Measurements from ENCODE around the gene GALNT17.

The GALNT17 gene

GRCh38 chr7:71691538-71691937 lies 559.6 kb downstream of the GALNT17 start:
- Histone ChIP-seq H3K4me1 (ENCODE audit: low read length) (no peaks in the 10 kb centered on the region), H3K27me3 (ENCODE audit: low read depth, low read length) (no peaks in the 10 kb centered on the region), H3K79me2 (ENCODE audit: low read length) (no peaks in the 10 kb centered on the region), H3K4me2 (ENCODE audit: low read length) (no peak overlapping the region), H2AFZ (ENCODE audit: low read depth, low read length) (no peak overlapping the region), H4K20me1 (ENCODE audit: insufficient read depth, low read length) (no peaks in the 10 kb centered on the region), H3K9ac (ENCODE audit: low read length) (no peak overlapping the region), H3K9me3 (ENCODE audit: insufficient read depth, low read length) (no peaks in the 10 kb centered on the region), H3K27ac (ENCODE audit: low read length) (no peak overlapping the region), H3K4me3 (ENCODE audit: low read length) (no peak overlapping the region), H3K36me3 (replicated peaks; ENCODE audit: low read depth, low read length) (no peaks in the 10 kb centered on the region)
- TF ChIP-seq CTCF (IDR thresholded peaks at IDR 0.05; ENCODE audit: low read depth, low read length), result no peak
- TF ChIP-seq EZH2phosphoT487 (IDR thresholded peaks at IDR 0.05; ENCODE audit: low read depth), result no peak

- no peak overlapping the region for H3K4me3 ChIP-seq (ENCODE audit: low read length)
- H3K36me3 ChIP-seq (replicated peaks; ENCODE audit: low read depth, low read length), result no peaks in the 10 kb centered on the region
- H4K20me1 ChIP-seq (ENCODE audit: insufficient read depth, low read length), result no peaks in the 10 kb centered on the region
- H3K4me1 ChIP-seq (ENCODE audit: low read length), result no peaks in the 10 kb centered on the region
- no peak overlapping the region for H3K4me2 ChIP-seq (ENCODE audit: low read length)
- no peak overlapping the region for H2AFZ ChIP-seq (ENCODE audit: low read depth, low read length)
- no peaks in the 10 kb centered on the region for H3K9me3 ChIP-seq (ENCODE audit: insufficient read depth, low read length)
- no peak overlapping the region for H3K27ac ChIP-seq (ENCODE audit: low read length)
- no peak overlapping the region for H3K9ac ChIP-seq (ENCODE audit: low read length)
- no peaks in the 10 kb centered on the region for H3K79me2 ChIP-seq (ENCODE audit: low read length)
- H3K27me3 ChIP-seq (ENCODE audit: low read depth, low read length), result no peaks in the 10 kb centered on the region
- TF ChIP-seq CTCF (IDR thresholded peaks at IDR 0.05; ENCODE audit: low read depth, low read length), result no peak
- TF ChIP-seq EZH2phosphoT487 (IDR thresholded peaks at IDR 0.05; ENCODE audit: low read depth), result no peak
These were observed 562.7 kb downstream of the GALNT17 start for GRCh38 chr7:71694665-71695064.

- no peaks in the 10 kb centered on the region for H4K20me1 ChIP-seq (ENCODE audit: insufficient read depth, low read length)
- no peak overlapping the region for H3K4me3 ChIP-seq (ENCODE audit: low read length)
- TF ChIP-seq EZH2phosphoT487 (IDR thresholded peaks at IDR 0.05; ENCODE audit: low read depth) (no peak), CTCF (IDR thresholded peaks at IDR 0.05; ENCODE audit: low read depth, low read length) (no peak)
- H3K27me3 ChIP-seq (ENCODE audit: low read depth, low read length), result no peaks in the 10 kb centered on the region
- H3K9me3 ChIP-seq (ENCODE audit: insufficient read depth, low read length), result no peaks in the 10 kb centered on the region
- no peak overlapping the region for H3K9ac ChIP-seq (ENCODE audit: low read length)
- H3K36me3 ChIP-seq (replicated peaks; ENCODE audit: low read depth, low read length), result no peaks in the 10 kb centered on the region
- H3K27ac ChIP-seq (ENCODE audit: low read length), result no peak overlapping the region
- no peaks in the 10 kb centered on the region for H3K4me1 ChIP-seq (ENCODE audit: low read length)
- H3K79me2 ChIP-seq (ENCODE audit: low read length), result no peaks in the 10 kb centered on the region
- H3K4me2 ChIP-seq (ENCODE audit: low read length), result no peak overlapping the region
- H2AFZ ChIP-seq (ENCODE audit: low read depth, low read length), result no peak overlapping the region
These were observed 563.2 kb downstream of the GALNT17 start for GRCh38 chr7:71695186-71695585.

- Histone ChIP-seq H3K79me2 (ENCODE audit: low read length) (no peaks in the 10 kb centered on the region), H4K20me1 (ENCODE audit: insufficient read depth, low read length) (no peaks in the 10 kb centered on the region), H3K4me3 (ENCODE audit: low read length) (no peak overlapping the region), H3K27me3 (ENCODE audit: low read depth, low read length) (no peaks in the 10 kb centered on the region), H3K9me3 (ENCODE audit: insufficient read depth, low read length) (no peaks in the 10 kb centered on the region), H2AFZ (ENCODE audit: low read depth, low read length) (no peak overlapping the region), H3K4me2 (ENCODE audit: low read length) (no peak overlapping the region), H3K36me3 (replicated peaks; ENCODE audit: low read depth, low read length) (no peaks in the 10 kb centered on the region), H3K27ac (ENCODE audit: low read length) (no peak overlapping the region), H3K9ac (ENCODE audit: low read length) (no peak overlapping the region), H3K4me1 (ENCODE audit: low read length) (no peaks in the 10 kb centered on the region)
- TF ChIP-seq CTCF (IDR thresholded peaks at IDR 0.05; ENCODE audit: low read depth, low read length), result no peak
- TF ChIP-seq EZH2phosphoT487 (IDR thresholded peaks at IDR 0.05; ENCODE audit: low read depth), result no peak
These were observed 564.6 kb downstream of the GALNT17 start for GRCh38 chr7:71696511-71696910.
